HG03103 (cell line): ENCODE data around the gene HAUS2.
A peak's percentile ranks its signal among the peaks of the same experiment; 100 is the strongest.
"Not testable (repeated sequence)": the region's sequence is repeated elsewhere in the genome, so short reads cannot be mapped to it uniquely, and the experiment has no call there.

Experiments used
- ATAC-seq: cut with Tn5 transposase; IDR thresholded peaks from one replicate; pipeline ENCODE4 v1.9.1; 2021; ENCODE audit warnings: low read depth; ENCODE audit not compliant: unreplicated experiment

The HAUS2 gene

DNA sequence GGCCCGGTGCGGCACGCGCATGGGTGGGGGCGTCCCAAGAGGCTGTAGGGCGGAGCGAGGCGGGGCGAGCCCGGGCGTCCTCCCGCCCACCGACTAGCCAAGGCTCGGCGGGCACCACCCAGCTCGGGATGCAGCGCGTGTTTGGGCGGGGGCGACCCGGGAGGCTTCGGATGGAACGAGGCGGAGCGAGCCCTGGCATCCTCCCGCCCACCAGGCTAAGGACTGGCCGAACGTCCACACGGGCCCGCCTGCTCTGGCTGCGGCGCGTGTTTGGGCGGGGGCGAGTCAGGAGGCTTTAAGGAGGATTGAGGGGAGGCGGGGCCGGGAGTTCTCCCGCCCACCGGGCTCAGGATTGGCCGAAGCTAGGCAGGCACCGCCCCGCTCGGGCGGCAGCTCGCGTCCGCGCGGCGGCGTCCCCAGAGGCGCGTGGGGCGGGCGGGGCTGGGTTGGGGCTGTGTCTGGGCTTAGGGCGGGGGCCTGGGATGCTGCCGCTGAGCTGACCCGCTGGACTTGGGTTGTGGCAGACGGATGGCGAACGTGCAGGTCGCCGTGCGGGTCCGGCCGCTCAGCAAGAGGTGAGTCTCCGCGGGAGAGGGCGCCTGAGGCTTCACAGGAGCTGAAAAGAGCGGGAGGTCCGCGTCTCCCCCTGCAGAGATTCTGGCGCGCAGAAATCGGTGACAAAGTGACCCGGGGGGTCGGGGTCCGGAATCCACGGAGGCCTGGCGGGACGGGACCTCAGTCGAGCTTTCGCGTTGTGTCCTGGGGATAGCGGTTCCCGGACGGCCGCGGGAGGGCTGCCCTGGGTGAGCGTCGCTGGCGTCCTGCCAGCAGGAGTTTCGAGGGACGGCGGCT, 26.8 kb downstream of the HAUS2 start, which contains the start of gene STARD9:
Gene STARD9 (plus strand): TSS at position 419 of the 852 bp plus-strand sequence. CDS start 110 bp downstream, at position 529.
- peak; percentile 86 for ATAC-seq

DNA sequence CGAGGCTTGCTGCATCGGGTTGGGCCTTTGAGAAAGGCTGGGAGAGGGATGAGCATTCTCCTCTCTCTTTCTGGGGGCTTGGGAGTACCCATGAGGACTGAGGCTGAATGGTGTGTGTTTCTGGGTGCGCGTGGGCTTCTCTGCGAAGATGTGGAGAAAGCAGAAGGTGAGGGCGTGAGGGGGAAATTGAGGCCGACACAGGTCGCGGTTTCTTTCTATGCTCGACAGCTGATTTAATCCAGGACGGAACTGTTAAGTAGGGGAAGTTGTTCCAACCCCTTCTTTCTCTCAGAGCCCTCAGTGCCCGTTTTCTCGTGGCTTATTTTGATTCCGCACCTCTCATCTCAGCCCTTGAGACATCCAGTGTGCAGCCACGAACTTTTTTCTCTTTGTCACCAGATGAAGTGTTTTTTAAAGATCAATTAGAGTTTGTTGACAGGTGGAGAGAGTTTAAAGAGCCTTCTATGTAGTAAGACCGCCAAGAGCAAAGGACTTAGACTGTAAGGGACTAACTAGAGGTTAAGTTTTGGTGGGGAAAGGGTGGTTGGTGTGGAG, 27.5 kb downstream of the HAUS2 start:
- ATAC-seq = no peak

DNA sequence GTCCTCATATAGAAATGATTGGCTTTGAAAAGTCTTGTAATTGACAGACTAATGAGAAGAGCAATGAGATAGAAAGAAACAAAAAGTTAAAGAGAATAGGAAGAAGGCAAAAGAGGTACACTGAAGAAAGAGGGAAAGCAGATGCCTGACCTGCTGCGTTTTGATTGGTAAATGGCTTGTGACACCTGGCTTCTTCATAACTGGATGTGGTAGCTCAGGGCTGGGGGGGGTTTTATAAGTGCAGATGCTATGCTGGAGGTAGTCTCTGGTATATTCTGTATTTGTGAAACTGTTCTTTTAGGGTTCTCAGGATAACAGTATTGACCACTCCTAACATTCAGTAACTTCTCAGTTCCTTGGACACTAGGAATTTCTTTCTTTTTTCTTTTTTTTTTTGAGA, 28.1 kb downstream of the HAUS2 start:
- no peak for ATAC-seq

DNA sequence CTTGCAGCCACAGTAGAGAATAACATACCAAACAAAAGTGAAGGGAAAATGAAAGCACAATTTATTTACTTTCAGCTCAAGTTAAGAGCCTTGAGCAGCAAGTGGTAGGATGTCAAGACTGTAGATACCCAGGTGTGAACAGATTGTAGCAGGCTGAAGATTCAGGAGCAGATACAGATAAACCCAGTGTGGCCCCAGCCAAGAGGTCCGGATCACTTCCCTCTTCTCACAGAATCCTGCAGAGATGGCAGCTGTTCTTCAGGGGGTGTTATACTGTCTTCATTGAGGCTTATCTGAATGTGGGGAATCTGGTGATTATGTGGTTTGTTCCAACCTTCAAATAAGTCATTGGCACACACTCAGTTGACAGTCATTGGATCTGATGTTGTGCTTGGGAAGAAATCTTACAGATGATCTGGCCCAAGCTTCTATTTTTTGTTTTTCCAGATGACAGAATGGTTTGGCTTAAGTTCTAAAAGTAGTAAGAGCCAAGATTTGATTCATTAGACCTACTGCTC, 28.9 kb downstream of the HAUS2 start:
- no peak for ATAC-seq

DNA sequence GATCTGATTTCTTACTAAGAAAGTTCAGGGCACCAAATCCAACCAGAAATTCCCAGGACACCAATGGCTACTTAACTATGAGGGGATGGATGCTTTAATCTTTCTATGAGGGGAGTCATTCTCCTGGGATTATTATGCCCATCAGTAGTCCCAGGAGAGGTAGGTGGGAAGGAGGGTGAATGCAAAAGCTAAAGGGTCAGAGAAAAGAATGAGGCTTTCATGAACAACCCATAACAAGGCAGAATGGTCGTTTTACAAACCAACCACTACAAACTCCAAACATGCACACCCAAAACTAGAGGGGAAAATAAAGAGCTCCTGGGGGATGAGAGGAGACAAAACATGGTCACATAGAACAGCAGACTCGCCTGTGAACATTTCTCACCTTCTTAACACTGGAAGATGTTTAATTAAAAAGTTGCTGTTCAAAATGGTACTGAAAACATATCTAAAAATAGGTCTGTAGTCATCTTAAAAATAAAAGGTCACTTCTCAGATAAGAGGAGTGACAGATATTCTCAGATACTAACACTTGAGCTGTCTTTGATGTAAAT, 30.4 kb downstream of the HAUS2 start:
- no peak for ATAC-seq

DNA sequence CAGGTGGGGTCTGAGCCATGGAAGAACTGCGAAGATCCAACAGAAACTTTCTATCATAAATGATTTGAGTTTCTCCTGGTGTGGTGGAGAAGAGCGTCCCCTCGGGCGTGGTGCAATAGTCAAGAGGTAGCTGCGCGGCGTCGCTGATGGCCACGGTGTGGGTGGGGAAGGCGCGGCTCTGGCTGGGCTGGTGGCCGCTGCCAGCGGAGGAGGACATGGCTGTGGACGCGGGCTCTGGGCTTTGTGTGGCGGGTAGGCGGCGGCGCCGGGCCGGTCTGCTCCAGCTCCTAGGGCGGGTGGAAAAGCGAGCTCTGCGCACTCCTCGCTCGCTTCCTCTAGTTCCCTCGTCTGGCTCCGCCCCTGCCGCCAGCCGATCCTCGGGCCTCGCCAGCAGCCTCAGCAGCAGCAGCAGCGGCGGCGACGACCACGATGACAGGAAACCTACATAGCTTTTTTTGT, 32.7 kb downstream of the HAUS2 start:
- peak; percentile 54 for ATAC-seq

DNA sequence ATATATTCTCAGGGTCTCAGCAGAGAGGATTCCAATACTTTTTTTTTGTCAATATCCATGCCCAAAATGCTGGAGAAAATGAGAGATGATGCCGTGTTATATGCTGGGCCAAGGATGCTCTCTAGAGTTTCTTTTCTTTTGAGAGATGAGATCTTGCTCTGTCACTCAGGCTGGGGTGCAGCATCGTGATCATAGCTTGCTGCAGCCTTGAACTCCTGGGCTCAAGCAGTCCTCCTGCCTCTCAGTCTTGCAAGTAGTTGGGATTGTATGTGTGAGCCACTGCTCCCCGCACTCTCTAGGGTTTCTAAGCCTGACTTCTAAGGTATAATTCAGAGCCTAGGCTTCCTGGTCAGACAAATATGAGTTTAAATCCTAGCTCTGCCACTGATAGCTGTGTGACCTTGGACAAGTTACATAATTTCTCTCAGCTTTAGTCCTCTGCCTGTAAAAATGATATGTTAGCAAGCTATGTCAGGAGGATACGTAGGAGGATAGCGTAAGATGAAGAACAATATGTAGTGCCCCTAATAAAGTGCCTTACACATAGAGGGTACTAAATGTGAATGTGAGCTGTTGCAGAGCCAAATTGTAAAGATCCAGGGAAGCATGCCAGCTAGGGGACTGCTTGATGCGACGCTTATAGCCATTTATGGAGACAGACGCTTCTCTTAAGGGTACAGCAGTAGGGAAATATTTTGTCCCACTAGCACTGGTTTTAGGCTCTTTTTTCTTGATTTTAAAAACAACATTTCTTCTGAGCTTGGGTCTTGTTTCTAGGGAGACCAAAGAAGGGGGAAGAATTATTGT, 34.1 kb downstream of the HAUS2 start:
- ATAC-seq = no peak

DNA sequence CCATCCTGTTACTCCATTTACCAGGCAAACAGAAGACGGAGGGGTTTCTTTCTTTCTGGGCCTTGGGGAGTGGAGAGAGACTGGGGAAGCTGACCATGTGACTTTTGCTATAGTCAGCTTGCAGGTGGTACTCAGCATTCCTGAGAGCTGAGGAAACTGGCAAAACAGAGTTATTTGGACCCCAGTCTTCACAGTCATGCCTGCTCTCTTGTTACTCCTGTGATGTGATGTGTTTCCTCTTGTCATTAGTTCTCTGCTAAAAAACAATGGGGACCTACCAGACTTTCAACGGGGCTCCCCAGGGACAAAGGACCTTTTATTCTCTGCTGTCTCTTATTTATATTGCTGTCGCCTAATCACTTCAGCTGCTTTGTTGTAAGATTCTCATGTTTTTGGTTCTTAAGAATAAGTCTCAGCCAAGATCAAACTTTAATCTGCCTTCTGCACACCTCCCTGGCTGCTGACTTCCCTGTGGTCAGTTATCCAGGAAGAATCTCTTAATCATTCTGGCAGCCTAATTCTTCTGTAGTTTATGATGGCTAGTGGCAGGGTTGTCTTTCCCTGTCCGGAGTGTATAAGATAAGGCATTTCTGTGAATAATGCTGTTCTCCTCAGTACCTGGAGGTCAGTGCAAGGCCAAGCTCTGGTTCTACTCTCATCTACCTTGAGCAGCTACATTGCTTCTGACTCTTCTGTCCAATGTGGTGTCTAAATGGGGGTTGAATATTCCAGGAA, 35.6 kb downstream of the HAUS2 start:
- ATAC-seq = no peak

DNA sequence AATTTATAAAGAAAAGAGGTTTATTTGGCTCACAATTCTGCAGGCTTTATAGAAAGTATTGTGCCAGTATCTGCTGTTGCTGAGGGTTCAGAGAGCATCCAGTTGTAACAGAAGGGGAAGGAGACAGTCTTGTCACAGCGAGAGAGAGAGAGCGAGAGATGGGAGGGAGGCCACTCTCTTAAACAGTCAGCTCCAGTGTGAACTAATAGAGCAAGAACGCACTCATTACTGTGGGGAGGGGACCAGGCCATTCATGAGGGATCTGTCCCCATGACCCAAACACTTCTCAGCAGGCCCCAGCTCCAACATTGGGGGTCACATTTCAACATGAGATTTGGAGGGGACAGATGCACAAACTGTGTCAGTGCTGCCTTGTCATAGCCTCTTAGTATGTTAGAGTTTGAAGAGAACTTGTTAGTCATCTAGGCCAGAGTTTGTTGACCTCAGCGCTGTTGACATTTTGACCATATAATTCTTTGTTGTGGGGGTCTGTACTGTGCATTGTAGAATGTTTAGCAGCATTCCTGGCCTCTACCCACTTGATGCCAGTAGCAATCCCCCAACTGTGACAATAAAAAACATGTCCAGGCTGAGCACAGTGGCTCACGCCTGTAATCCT, 42.1 kb downstream of the HAUS2 start:
- ATAC-seq = no peak

DNA sequence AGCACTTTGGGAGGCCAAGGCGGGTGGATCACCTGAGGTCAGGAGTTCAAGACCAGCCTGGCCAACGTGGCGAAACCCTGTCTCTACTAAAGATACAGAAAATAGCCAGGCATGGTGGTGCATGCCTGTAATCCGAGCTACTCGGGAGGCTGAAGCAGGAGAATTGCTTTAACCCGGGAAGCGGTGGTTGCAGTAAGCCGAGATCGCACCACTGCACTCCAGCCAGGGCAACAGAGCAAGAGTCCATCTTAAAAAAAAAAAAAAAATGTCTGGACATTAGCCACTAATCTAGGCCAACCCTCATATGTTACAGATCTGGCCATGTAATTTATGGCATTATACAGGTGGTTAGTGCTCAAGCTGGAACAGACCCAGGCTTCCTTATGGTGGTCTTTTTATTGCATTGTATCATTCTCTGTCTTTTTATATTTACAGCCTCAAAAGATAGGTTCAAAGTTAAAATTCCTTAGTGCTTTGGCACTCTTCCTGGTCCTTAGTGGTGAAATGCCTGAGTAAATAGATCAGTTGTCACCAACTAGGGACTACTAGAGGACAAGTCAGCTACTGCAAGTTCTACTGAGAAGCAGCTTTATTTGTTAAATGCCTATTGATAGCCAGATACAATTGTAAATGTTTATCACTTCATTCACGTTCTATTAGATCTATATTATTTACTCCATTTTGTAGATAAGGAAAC, 42.7 kb downstream of the HAUS2 start:
- ATAC-seq = no peak

DNA sequence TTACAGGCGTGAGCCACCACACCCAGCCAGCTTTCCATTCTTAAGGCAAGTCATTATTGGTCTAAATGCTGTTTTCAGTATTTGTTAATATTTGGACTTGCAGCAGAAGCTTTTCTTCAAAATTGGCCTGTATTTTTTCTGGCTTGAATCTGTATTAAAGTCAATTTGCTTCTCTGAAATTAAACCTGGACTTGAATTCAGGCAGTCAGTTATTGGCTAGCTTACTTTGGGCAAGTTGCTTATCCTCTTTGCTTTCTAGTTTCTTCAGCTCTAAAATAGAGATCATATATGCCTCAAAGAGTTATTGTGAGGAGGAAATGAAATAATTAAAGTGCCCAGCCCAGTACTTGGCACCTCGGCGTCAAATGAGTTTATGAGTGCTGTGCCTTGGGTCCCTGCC, 44.1 kb downstream of the HAUS2 start:
- ATAC-seq = no peak

DNA sequence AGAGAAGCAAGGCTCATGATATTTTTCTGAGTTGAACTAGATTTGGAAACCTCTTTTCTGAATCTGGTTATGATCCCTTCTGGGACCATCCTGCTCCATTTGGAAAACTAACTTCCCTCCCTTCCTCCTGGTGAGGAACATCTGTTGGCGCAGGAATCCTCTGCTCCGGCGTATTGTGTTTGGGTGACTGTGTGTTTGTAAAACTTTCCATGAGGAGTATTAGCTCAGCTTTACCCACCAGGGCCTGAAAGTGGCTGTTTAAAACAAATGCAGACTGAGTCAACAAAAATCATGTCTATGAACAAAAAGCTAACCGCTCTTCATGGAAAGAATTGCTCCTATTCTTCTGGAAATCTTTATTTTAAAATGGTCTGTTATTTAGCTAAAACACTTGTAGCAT, 44.5 kb downstream of the HAUS2 start:
- no peak for ATAC-seq

DNA sequence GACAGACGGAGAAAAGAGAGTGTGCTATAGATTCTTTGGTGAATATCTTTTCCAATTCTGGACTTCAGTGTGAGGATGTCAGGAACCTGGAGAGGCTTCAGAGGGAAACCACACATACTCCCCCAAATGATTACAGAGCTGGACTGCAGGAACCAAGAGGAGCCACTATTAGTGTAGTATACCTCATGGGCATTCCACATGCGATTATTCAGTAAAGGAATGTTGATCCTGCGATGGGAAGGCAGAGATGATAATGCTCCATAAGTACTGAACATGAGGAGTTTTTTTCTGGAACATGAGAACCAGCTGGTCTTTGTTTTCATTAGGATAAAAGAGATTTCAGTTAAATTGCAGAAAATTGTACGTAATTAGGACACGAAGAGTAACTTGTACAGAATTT, 45.5 kb downstream of the HAUS2 start:
- ATAC-seq = no peak

DNA sequence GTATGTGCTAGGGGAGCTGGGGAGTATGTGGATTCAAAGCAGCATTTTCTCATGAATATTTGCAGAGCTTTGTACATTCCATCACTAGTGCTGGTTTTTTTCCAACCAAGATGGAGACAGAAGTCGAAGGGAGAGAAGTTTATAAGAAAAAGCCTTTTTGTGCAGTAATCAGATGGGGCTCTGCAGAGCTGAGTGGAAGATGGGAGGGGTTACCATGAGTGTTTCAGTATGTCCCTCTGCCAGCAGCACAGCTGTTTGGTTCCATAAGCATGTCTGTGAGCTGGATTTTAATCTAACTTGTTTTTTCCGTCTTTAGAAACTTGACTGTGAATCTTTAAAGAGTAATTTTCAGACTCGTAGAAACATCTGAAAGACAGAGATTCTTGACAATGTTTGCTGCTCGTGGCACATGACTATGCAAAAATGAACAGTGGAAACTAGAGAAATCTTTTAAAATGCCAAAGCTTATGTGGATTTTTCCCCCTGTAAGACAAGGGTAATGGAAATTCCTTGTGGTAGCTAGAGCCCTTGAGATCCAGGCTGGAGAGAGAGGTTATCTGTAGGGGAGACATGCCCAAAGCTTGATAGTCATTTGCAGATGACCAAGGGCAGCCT, 47.1 kb downstream of the HAUS2 start:
- no peak for ATAC-seq

DNA sequence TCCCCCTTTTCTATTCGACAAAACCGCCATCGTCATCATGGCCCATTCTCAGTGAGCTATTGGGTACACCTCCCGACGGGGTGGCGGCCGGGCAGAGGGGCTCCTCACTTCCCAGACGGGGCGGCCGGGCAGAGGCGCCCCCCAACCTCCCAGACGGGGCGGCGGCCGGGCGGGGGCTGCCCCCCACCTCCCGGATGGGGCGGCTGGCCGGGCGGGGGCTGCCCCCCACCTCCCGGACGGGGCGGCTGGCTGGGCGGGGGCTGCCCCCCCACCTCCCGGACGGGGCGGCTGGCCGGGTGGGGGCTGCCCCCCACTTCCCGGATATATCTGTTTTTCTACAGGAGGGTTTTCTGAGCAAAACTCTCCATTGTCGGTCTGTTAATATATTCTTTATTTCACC, 52.7 kb downstream of the HAUS2 start:
- ATAC-seq = not testable (repeated sequence)

DNA sequence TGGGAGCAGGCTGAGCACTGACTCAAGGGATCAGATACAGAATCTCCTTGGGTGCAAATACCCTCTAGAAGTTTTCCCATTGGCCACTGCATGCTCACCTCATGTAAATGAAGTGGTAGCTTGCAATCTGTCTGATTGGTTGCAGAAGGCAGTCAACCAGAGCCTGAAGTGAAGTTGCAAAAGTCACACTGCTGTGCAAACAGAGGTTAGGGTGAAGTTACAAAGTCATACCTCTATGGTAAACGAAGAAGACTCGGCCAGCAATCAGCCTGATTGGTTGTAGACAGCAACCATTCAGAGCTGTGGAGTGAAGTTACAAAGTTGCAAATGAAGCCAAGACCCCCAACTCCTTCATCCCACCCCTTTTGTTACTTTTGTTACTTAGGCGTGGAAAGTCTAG, 53.9 kb downstream of the HAUS2 start:
- ATAC-seq = no peak

DNA sequence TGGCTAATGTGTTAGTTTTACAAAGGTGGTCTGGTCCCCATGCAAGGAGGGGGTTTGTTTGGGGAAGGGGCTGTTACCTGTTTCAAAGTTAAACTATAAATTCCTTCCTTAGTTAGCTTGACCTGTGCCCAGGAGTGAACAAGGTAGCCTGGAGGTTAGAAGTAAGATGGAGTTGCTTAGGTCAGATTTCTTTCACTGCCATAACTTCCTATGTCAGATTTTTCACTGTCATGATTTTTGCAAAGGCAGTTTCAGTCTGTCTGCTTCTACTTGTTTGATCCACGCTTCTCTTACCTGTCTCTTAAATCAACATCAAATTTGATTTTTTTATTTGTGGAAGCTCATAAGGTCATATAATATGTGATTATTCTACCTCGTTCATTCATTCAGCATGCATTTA, 55.3 kb downstream of the HAUS2 start:
- ATAC-seq = no peak

DNA sequence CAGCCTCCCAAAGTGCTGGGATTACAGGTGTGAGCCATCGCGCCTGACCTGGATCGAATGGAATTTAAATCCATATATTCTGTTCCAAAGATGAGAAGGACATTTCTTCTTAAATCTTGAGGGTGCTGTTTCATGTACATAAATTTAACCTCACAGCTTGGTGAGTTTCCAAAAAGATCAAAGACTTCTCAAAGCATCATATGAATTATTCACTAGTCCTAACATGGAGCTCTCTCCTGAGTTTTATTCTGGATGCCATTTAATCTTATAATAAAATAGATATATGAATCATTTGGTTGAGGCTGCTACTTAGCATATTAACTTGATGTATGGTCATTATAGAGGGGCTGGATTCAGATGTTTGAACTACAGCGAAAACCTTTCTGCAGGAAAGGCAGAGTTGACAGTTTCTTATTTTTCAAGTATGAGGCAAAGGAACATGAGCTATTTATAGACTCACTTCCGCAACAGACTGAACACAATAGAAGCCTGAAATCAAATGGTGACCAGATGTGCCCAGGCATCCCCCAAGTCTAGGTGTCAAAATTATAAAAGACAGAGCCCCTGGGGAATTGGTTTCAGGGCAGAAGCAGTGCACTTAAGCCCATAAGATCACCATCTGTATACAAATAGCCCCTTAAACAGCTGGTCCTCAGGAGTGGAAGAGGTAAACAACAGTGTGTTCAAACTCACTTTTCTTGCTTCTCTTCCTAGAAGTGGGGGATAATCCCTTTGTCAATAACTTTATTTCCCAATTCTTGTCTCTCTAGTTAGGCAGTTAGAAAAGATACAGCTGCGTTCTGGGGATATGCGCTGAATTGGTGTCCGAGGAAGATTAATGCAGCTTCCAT, 56.5 kb downstream of the HAUS2 start:
- ATAC-seq = no peak
